ENCODE measurements around the gene CHRNB4.

The CHRNB4 gene

GRCh38 chr15:78675206-78675605 is 34.2 kb upstream of the CHRNB4 start:
- no peak overlapping the region for H3K4me3 ChIP-seq (ENCODE audit: low read length)
- no peak for TF ChIP-seq CTCF (IDR thresholded peaks at IDR 0.05; ENCODE audit: insufficient read depth, low read depth, low read length, missing control alignments)

GRCh38 chr15:78673917-78674444 is 33.0 kb upstream of the CHRNB4 start:
- no peak for TF ChIP-seq CTCF (IDR thresholded peaks at IDR 0.05; ENCODE audit: insufficient read depth, low read depth, low read length, missing control alignments)
- H3K4me3 ChIP-seq (ENCODE audit: low read length): no peak overlapping the region
- DNase-seq (ENCODE audit: low read depth): no peak

More at GRCh38 chr15:78675206-78675605, 34.2 kb upstream of the CHRNB4 start:
- DNase-seq (ENCODE audit: low read depth): no peak

GRCh38 chr15:78673476-78673875 is 32.5 kb upstream of the CHRNB4 start:
- no peak for TF ChIP-seq CTCF (IDR thresholded peaks at IDR 0.05; ENCODE audit: insufficient read depth, low read depth, low read length, missing control alignments)
- DNase-seq (ENCODE audit: low read depth): no peak
- H3K4me3 ChIP-seq (ENCODE audit: low read length): no peak overlapping the region

- peak; percentile 74 for DNase-seq (ENCODE audit: low read depth)
- TF ChIP-seq CTCF (IDR thresholded peaks at IDR 0.05; ENCODE audit: insufficient read depth, low read depth, low read length, missing control alignments): no peak
- no peak overlapping the region for H3K4me3 ChIP-seq (ENCODE audit: low read length)
Measured at GRCh38 chr15:78672285-78673014, 31.4 kb upstream of the CHRNB4 start.

GRCh38 chr15:78671626-78672211 is 30.7 kb upstream of the CHRNB4 start:
- no peak for DNase-seq (ENCODE audit: low read depth)
- no peak overlapping the region for H3K4me3 ChIP-seq (ENCODE audit: low read length)
- TF ChIP-seq CTCF (IDR thresholded peaks at IDR 0.05; ENCODE audit: insufficient read depth, low read depth, low read length, missing control alignments): no peak

GRCh38 chr15:78668987-78669386 is 28.0 kb upstream of the CHRNB4 start:
- no peak for TF ChIP-seq CTCF (IDR thresholded peaks at IDR 0.05; ENCODE audit: insufficient read depth, low read depth, low read length, missing control alignments)

More at GRCh38 chr15:78668987-78669386, 28.0 kb upstream of the CHRNB4 start:
- H3K4me3 ChIP-seq (ENCODE audit: low read length): no peak overlapping the region
- DNase-seq (ENCODE audit: low read depth): no peak

Data from epithelial cell of esophagus (primary cell).